NCI-H524 treated with DMSO at 0.1 percent for 48 hours (cell line): Measurements from ENCODE around the gene LTBP1.
"Not testable (repeated sequence)": the region's sequence is repeated elsewhere in the genome, so short reads cannot be mapped to it uniquely, and the experiment has no call there.

ENCODE experiments used
- DNase-seq: peaks from one replicate; lab custom pipeline; 2025; lab: John Stamatoyannopoulos, UW

The LTBP1 gene

DNA sequence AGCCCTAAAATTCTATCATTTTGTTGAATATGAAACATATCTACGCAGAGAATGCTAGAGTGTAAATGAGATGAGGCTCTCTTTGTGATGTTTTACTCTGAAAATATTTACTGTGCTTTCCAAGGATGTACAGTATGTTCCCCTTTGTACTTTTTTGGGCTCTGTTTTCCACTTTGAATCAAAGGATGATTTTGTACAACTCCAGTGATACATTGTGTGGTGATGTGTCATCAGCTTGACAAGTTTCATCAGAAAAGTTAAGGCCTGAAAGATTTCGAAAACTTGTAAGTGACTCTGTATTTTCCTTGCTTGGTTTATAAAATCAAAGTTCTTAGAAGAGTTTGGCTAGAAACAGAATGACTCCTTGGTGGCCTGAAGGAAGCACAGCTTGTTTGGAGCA lies 206.3 kb downstream of the LTBP1 start:
- no peak for DNase-seq

DNA sequence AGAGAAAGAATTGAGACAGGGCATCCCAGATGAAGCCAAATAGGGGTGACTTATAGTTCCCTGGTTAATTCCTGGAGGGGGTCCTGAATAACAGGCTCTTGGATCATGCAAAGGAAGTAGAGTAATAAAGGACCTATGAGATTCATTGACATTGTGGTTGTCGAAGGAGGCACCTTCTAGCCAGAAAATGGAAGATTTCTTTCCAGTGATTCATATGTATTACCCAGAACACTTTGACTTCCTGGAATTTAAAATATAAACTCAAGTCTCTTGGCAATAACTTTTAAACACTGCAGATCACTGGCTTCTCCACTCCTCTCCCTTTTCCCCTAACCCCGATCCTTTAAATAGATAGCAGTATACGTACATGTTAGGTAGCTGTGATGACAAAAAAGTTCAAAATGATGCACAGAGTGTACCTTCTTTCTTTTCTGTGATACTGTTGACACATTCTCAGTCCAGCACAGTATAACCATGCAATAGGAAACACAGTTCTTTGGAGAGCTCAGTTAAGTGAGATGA lies 211.8 kb downstream of the LTBP1 start:
- DNase-seq = no peak

GRCh38 chr2:33160191-33160590 lies 213.4 kb downstream of the LTBP1 start:
- no peak for DNase-seq

GRCh38 chr2:33166287-33166881 lies 219.6 kb downstream of the LTBP1 start:
- no peak for DNase-seq

DNA sequence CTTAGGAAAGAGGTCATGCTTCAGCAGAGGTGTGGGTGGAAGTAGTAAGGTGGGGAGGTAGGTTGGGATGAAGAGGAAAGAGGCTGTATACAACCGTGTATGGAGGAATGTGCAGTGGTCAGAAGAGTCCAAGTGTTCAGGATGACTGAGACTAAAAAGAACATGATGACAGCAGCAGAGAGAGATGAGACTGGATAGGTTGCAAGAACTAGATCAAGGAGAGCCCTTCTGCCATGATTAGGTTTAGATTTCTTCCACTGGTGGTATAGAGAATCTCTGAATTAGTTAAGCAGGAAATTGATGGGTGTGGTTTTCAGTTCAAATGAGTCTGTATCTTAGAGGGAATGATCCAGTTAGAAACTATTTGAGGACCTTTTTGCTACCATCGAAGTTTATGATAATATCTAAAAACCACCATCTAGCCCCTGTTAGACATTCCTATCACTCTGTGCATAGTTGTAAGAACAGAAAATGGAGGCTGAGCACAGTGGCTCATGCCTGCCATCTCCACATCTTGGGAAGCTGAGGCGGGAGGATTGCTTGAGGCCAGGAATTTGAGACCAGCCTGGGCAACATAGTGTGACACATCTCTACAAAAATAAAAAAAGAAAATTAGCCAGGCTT lies 221.0 kb downstream of the LTBP1 start:
- DNase-seq = no peak

GRCh38 chr2:33168425-33168824 lies 221.7 kb downstream of the LTBP1 start:
- no peak for DNase-seq

GRCh38 chr2:33168922-33169321 lies 222.2 kb downstream of the LTBP1 start:
- no peak for DNase-seq

GRCh38 chr2:33170251-33170650 lies 223.5 kb downstream of the LTBP1 start:
- DNase-seq = not testable (repeated sequence)

DNA sequence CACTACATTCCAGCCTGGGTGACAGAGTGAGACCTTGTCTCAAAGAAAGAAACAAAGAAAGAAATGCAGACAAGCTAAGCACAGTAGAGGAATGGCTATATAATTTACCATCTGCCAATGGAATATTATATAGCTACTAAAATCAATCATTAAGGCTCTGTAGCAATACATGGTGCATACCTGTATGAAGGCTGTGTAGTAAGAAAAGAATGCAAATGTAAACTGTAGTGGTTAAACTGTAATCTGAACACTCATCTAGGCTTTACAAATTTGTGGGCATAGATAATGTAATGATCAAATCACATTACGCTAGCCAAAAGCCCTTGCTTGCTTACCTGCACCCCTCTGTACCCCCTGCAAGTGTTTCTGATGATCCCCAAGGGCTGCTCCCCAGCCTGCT lies 230.9 kb downstream of the LTBP1 start:
- no peak for DNase-seq

DNA sequence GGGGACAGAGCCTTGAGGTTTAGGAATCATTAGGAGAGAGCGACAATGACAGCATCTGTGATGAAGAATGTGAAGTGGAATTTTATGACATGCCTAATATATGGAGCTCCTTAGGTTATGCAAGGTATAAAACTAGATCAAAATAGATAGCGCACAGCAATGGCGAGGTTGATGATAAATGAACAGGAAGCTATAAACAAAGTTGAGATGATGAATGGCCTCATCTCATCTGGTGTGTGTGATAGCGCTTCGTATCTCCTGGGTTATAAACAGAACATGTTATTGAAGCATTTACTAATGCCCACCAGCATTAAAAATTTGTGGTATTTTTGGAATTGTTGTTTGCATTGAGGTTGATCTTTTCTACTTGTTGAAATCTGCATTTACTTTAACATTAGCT lies 231.5 kb downstream of the LTBP1 start:
- DNase-seq = no peak

- DNase-seq = no peak
These were observed 234.2 kb downstream of the LTBP1 start for GRCh38 chr2:33180915-33181314.

- no peak for DNase-seq
These were observed 234.7 kb downstream of the LTBP1 start for GRCh38 chr2:33181466-33181865.

GRCh38 chr2:33184041-33184440 lies 237.3 kb downstream of the LTBP1 start:
- DNase-seq = no peak

DNA sequence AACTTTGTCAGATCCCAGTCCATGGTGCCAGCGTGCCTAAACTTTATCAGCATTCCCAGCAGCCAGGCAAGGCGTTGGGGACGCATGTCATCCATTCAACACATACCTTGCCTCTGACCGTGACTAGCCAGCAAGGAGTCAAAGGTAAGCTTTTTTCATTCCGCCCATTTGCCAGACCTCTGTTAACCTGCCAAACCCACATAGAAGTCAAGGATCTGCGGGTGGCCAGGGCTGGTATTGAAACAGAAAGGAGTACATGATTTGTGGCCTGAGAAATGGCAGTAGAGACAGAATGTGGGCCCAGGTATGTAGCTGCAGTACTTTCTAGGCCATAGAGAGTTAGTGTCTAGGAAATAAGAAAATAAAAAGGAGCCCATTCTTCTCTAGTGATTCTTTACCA lies 240.2 kb downstream of the LTBP1 start:
- DNase-seq = no peak

DNA sequence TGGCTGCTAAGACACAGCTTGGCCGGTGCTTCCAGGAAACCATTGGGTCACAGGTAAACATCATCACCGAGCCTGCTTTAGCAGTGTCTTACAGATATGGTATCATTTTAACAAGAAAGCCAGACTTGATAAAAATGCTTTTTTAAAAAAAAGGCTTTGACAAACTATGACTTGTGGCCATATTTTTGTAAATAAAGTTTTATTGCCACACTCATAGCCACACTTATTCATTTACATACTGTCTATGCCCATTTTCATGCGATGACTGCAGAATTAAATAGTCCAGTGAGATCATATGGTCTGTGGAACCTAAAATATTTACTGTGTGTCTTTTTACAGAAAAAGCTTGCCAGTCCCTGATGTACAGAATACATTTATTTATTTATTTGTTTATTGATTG lies 242.0 kb downstream of the LTBP1 start:
- DNase-seq = no peak

DNA sequence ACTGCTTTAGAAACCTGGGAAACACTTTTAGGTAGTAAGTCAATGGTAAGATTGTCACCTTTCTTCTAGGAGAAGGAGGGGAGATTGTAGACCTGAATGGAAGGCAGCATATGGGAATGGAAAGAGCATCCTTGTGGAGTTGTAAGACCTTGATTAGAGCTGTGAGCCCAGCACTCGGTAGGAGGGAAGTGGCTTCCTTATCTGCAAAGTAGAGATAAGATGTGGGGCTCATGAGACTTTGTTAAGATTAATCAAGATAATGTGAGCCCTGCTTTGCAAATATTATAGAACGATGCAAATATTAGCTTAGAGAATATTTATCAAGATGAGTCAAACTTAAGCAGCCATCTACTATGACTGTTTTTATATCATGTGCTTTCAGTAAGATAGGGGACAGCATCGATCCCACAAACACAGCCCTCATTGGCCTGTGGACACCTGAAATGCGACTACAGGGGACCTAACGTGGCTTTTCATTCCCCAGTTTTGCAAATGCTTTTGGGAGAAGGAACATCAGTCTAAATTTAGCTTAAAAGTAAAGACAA lies 243.7 kb downstream of the LTBP1 start:
- no peak for DNase-seq

DNA sequence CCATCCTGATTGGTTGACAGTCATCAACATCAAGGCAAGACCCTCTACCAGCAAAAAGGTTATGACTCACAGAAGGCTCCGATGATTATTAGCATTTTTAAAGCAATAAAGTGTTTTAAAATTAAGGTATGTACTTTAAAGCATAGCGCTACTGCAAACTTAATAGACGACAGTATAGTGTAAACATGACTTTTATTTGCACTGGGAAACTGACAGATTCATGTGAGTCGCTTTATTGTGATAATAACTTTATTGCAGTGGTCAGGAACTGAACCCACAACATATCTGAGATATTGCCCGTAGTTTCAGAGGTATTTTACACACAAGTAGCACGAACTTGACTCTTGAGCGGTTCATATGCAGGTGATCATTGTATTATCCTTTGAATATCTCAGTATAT lies 249.1 kb downstream of the LTBP1 start:
- DNase-seq = no peak

- DNase-seq = no peak
These were observed 249.9 kb downstream of the LTBP1 start for GRCh38 chr2:33196700-33197099.

DNA sequence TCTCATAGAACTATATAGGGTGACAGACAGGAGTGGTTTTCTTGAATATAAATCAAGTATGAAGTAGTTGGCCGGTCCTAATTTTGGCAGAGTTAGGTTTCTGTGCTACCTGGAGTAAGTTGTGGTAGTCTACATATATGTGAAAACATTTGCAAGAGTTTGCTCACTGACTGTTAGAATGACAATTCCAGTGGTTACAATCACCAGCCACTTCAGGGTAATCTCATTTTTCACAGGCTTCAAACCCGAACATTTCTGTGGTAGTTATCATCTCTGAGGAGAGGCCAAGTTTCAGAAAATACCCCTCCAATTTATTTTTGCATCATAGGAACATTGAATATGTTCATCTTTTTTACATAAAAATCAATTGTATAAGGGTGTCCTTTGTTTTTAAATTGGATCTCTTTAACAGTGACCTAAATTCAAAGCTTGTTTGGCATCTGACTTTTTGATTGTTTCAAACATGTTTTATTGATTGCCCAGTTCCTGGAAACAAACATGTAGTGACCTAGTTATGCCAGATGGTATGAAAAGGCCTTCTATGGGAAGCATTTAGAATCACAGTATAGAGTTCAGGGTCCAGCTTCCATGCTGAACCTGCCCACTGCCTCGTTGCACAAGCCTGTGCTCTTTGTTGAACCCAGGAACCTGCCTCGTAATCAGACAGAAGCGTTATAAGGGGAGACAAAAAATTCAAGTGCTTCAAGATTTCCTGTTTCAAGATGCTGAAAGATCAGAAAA lies 250.6 kb downstream of the LTBP1 start:
- no peak for DNase-seq

DNA sequence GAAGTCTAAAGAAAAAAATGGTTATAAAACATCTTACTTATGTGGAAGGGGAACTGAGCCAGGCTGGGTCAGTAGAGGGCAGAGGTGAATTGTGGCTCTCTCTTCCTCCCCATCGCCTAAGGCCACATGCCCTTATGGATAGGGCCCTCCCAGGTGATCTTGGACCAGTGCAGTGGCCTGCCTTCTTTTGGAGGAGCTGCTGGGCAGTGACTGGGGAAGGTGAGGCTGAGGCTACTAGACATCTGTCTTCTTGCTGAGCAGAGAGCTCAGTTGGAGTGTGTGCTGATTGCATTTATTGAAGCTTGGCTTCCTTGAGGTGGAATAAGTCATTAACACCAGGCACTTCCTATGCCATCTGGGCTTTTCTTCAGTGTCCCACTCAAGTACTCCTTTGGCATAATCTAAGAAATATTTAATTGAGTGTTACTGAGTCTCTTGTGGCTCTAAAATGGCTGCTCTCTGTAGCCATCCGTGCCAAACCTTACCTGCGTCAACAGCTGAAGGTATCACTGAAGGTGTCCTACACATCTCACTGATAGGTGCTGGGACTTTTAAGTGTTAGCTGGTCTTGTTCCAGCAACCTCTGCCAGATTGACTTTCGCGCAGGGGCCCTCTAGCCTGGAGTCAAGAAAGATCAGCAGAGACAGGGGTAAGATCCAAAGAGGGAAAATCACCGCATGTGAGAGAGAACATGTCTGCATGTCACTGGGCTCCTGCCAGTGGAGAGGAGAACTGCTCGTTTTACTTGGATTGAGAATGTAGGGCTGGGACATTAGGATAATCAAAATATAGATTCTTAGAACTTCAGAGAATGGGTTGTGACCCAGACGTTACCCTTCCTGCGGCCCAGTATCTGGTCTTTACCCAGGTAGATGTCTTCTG lies 256.1 kb downstream of the LTBP1 start:
- peak; percentile 60 for DNase-seq

DNA sequence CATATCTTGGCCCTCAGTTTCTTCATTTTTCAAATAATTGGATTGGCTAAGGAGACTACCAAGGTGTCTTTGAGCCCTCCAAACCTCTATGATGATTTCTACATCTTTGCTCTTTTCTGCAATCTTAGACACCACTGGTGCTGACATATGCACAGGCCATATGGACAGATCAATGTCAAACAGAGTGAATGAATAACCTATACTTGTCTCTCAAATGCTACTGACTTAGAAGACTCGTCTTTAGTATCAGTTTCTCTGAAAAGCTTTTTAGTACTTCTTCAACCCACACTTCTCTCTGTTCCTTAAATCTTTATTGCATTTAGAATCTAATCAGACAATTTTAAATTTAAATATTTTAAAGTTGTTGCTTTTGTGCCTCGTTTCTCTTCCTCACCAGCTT lies 258.2 kb downstream of the LTBP1 start:
- DNase-seq = no peak
